Spleen (tissue), 11 donors: ENCODE results near the gene CLHC1. TPM values are rescaled to one million over a fixed set of nuclear protein-coding genes. Genes with fewer than 3 reads are reported as not detected.

Source experiments
- DNase-seq: peaks from one replicate; pipeline ENCODE4 v3.0.0-alpha.2; 2020
- H3K27ac ChIP-seq, 8 donors: fragments of 200-600 bp; sonication (generic) in 7 of 8; 1 replicate in 4 of 8; 2 replicates in 4 of 8; pipeline versions ENCODE4 v1.5.0 to v1.8.0; 2016 to 2021; ENCODE audit warnings: inconsistent platforms in 4 of 8, mild to moderate bottlenecking in 4 of 8, moderate library complexity in 1 of 8
- H3K27me3 ChIP-seq, 7 donors: fragments of 200-600 bp; sonication (generic) in 6 of 7; replicated peaks in 1 of 7; 1 replicate in 4 of 7; 2 replicates in 3 of 7; pipeline versions ENCODE4 v1.5.0 to v1.8.0; 2016 to 2021; ENCODE audit warnings: inconsistent platforms in 3 of 7, mild to moderate bottlenecking in 1 of 7
- H3K36me3 ChIP-seq, 6 donors: fragments of 200-600 bp; sonication (generic) in 5 of 6; 1 replicate in 4 of 6; 2 replicates in 2 of 6; pipeline versions ENCODE4 v1.5.0 to v1.8.0; 2016 to 2021; ENCODE audit warnings: inconsistent platforms in 2 of 6
- H3K4me1 ChIP-seq, 6 donors: fragments of 200-600 bp; sonication (generic) in 5 of 6; 1 replicate in 3 of 6; 2 replicates in 3 of 6; pipeline versions ENCODE4 v1.5.0 to v1.8.0; 2016 to 2021; ENCODE audit warnings: inconsistent platforms in 3 of 6
- H3K4me3 ChIP-seq, 8 donors: fragments of 200-600 bp; sonication (generic) in 7 of 8; 1 replicate in 4 of 8; 2 replicates in 4 of 8; pipeline versions ENCODE4 v1.5.0 to v1.8.0; 2016 to 2021; ENCODE audit warnings: inconsistent platforms in 4 of 8, mild to moderate bottlenecking in 4 of 8, moderate library complexity in 2 of 8
- H3K9me3 ChIP-seq, 8 donors: fragments of 200-600 bp; sonication (generic) in 7 of 8; 1 replicate in 4 of 8; 2 replicates in 4 of 8; pipeline versions ENCODE4 v1.5.0 to v1.8.0; 2016 to 2021; ENCODE audit warnings: inconsistent platforms in 4 of 8
- CTCF ChIP-seq, 11 experiments: fragments of 200-600 bp in 7 of 11; fragments of 450-650 bp in 4 of 11; sonication (generic) in 4 of 11; IDR thresholded peaks in 8 of 11; conservative IDR thresholded peaks in 3 of 11; 1 replicate in 7 of 11; 2 replicates in 4 of 11; pipeline versions ENCODE4 v1.4.0 to v1.8.0; 2016 to 2021; ENCODE audit warnings: antibody characterized with exemption in 11 of 11, inconsistent platforms in 4 of 11, mild to moderate bottlenecking in 1 of 11
- POLR2A ChIP-seq, 3 donors: fragments of 450-650 bp; IDR thresholded peaks; one replicate each; pipeline ENCODE4 v1.5.1; 2017; ENCODE audit warnings: antibody characterized with exemption in 3 of 3, mild to moderate bottlenecking in 1 of 3
- POLR2AphosphoS5 ChIP-seq, 3 donors: sonication (generic); formaldehyde crosslinking; IDR thresholded peaks; one replicate each; pipeline ENCODE4 v1.5.1; 2017; ENCODE audit warnings: antibody characterized with exemption in 3 of 3
- WGBS, 5 donors: extraction: QIAGEN DNeasy Blood & Tissue Kit in 3 of 5; methylation state at CpG; one replicate each; pipeline versions ENCODE4 v1.1.5 to v1.1.7; 2013 to 2018; 5-methylcytosine and 5-hydroxymethylcytosine counted together
- intact Hi-C: fragments of 100-400 bp; cut with DNase I; formaldehyde crosslinking; loops from one replicate; pipeline ENCODE4 v1.15.0; 2023; ENCODE audit warnings: low total_unique reads
- polyA plus RNA-seq, 3 donors: library from polyadenylated mRNA; stranded (reverse); fragments of 200-250 nt; gene quantifications; one replicate each; pipeline ENCODE4 v1.2.1, GENCODE V29; 2013
- total RNA-seq, 7 donors: library from RNA; depleted of rRNA in 3 of 7; stranded (reverse); fragments of >200 nt in 3 of 7; fragmentation: NEBNext Ultra II Directional in 4 of 7; extraction: Animal tissue kit (Norgen Biotek cat#: 25700) in 4 of 7; gene quantifications; one replicate each; pipeline versions ENCODE4 v1.1.0 to v1.2.1, GENCODE V29; 2016 to 2021
- donor health status: healthy with polysubstance abuse.
- donor health status: DM: no; HTN: no; CAD: no; lungs with moderate emphysema.
- donor health status: DM: no; HTN: no; CAD: no.
- donor health status: Bipolar disorder and iron deficiency.
- donor health status: healthy.
- donor health status: DM: no; HTN: no; CAD: no.
- donor health status: DM: yes; HTN: yes; CAD: no.

The CLHC1 gene
- total and polyA plus RNA-seq, 10 donors: 5.2 to 34.7 (median 11.4) TPM

DNA sequence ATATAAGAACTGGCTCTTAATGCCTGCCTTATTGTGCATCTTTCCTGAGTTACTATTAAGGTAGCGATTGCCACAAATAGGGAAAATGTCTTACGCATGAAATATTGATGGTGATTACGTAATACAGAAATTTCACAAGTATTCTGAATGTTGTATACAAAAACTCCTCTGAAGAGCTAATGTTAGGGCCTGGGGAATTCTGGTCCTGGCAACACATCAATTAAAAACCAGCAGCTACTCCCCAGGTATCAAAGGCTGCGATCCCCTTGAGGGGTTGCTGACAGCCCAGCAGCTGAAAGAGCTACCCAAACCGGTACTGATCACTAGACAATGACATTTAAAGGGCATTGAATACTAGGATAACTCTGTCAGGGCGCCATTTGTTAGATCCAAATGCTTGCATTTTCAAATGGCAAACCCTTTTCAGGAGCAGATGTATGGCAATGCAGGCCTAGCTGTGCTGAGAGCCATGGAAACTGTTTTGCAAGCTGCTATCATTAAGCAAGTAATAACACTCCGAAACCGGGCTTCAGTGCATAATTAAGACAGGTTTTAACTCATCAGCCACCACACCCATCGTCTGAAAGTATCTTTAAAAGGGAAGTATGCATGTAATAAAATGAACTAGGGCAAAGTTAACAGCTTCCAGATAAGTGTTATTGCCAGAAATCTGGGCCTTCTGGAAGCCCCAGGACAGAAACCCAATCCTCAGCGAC, 78.4 kb downstream of the CLHC1 start:
- Histone ChIP-seq H3K4me3 (no peak overlapping the region), H3K4me1 (peaks cover 13 to 82% (median 56%) of the 10 kb centered on the region in 6 donors), H3K27ac (peak overlapping the region in 3 of 8 donors; percentile 35 to 74 (median 74)), H3K27me3 (no peaks in the 10 kb centered on the region), H3K36me3 (no peaks in the 10 kb centered on the region), H3K9me3 (no peaks in the 10 kb centered on the region)
- intact Hi-C loops: no loop called here
- no peak for DNase-seq
- 59 to 77% (median 68%) methylated on average over 10 of the region's 10 CpGs for WGBS, 5 donors
- TF ChIP-seq POLR2AphosphoS5 (IDR thresholded peaks at IDR 0.05) (no peak), CTCF (IDR thresholded peaks at IDR 0.05 in 8 of 11, conservative IDR thresholded peaks at IDR 0.05 in 3 of 11) (no peak), POLR2A (IDR thresholded peaks at IDR 0.05) (no peak)

- no peak overlapping the region for H3K4me3 ChIP-seq
- no peaks in the 10 kb centered on the region for H3K9me3 ChIP-seq
- intact Hi-C loops: no loop called here
- no peaks in the 10 kb centered on the region for H3K36me3 ChIP-seq
- peak overlapping the region in 6 of 8 donors; percentile 5 to 77 (median 65) for H3K27ac ChIP-seq
- WGBS, 5 donors: 65 to 85% (median 73%) methylated on average over 14 of the region's 14 CpGs
- no peak for DNase-seq
- no peaks in the 10 kb centered on the region for H3K27me3 ChIP-seq
- peaks cover 6 to 72% (median 47%) of the 10 kb centered on the region in 6 donors for H3K4me1 ChIP-seq
- TF ChIP-seq CTCF (IDR thresholded peaks at IDR 0.05 in 8 of 11, conservative IDR thresholded peaks at IDR 0.05 in 3 of 11) (no peak), POLR2AphosphoS5 (IDR thresholded peaks at IDR 0.05) (no peak), POLR2A (IDR thresholded peaks at IDR 0.05) (no peak)
These were observed 79.3 kb downstream of the CLHC1 start for GRCh38 chr2:55152475-55153412.

DNA sequence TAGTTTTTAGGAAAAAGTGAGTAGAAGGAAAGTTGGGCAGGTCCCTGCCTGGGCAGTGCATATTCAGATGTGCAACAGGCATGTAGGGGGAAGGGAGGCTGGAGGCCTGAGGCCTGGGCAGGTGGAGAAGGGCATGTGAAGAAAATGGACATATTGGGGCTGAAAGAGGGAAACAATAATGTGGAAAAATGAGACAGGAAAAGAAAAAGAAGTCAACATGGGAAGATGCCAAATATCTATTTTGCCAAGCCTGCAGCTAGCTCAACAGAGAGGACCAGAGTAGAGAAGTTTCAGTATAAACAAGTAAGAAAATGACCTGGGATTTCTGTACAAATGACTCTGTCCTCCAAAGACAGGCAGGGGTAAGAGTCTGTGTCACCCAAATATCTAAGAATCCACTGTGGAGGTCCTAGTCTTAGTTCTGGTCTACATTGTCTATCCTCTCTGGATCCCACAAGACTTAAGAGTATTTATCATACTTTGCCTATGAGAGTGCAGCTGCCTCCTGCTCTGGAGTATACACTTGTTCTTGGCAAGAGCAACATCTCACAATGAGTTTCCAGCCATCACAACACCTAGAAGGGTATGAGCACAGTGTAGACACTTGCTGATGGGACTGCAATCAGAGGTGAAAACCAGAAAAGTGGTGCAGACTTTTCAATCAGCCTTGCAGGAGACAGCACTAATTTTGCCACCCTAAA, 80.2 kb downstream of the CLHC1 start:
- intact Hi-C loops: no loop called here
- Histone ChIP-seq H3K4me3 (no peak overlapping the region), H3K9me3 (no peaks in the 10 kb centered on the region), H3K27ac (peak overlapping the region in 6 of 8 donors; percentile 1 to 77 (median 65)), H3K36me3 (no peaks in the 10 kb centered on the region), H3K4me1 (peaks cover 6 to 64% (median 42%) of the 10 kb centered on the region in 6 donors), H3K27me3 (no peaks in the 10 kb centered on the region)
- no peak for DNase-seq
- TF ChIP-seq CTCF (IDR thresholded peaks at IDR 0.05 in 8 of 11, conservative IDR thresholded peaks at IDR 0.05 in 3 of 11): no peak
- no peak for TF ChIP-seq POLR2AphosphoS5 (IDR thresholded peaks at IDR 0.05)
- no peak for TF ChIP-seq POLR2A (IDR thresholded peaks at IDR 0.05)
